GM12874 (cell line): ENCODE measurements around the gene PPP1R9A.

Experiments
- TF ChIP-seq, protein P1 (sequence below): IDR thresholded peaks from 2 replicates; pipeline ENCODE4 v1.5.1; 2011; ENCODE audit warnings: low read depth, mild to moderate bottlenecking, control low read depth, low read length, moderate library complexity; ENCODE audit not compliant: insufficient read depth

PPP1R9A gene

DNA sequence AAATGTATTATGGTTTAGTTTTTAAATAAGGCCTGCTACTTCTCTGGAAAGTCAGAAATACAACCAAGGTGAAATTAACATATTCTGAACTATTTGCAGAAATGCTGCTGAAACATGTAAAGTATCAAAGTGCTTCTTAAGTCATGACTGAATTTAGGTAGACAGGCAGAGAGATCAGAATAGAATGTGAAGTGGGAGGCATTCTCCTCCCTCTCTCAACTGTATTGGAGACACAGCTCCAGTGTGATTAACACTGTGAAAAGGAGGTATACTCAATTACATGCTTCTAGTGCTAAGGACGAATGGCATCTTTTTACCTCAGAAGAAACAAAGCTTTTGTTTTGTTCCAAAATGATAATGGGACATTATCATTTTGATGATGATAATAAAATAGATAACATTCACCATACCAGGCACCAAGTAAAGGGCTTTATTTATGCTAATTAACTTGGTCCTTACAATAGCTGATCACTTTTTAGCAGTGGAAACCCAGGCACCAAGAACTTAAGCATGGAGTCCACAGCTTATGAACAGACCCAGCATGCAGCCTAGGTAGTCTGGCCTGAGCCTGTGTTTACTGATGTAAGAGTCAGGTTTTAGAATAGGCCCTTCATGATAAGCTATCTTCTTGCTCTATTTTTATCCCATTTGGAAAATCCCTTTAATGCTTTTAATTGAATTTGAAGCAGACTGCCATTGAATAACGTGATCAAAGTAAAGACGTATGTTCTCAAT is 26.0 kb downstream of the PPP1R9A start:
- TF ChIP-seq, protein P1, sequence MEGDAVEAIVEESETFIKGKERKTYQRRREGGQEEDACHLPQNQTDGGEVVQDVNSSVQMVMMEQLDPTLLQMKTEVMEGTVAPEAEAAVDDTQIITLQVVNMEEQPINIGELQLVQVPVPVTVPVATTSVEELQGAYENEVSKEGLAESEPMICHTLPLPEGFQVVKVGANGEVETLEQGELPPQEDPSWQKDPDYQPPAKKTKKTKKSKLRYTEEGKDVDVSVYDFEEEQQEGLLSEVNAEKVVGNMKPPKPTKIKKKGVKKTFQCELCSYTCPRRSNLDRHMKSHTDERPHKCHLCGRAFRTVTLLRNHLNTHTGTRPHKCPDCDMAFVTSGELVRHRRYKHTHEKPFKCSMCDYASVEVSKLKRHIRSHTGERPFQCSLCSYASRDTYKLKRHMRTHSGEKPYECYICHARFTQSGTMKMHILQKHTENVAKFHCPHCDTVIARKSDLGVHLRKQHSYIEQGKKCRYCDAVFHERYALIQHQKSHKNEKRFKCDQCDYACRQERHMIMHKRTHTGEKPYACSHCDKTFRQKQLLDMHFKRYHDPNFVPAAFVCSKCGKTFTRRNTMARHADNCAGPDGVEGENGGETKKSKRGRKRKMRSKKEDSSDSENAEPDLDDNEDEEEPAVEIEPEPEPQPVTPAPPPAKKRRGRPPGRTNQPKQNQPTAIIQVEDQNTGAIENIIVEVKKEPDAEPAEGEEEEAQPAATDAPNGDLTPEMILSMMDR: no peak

DNA sequence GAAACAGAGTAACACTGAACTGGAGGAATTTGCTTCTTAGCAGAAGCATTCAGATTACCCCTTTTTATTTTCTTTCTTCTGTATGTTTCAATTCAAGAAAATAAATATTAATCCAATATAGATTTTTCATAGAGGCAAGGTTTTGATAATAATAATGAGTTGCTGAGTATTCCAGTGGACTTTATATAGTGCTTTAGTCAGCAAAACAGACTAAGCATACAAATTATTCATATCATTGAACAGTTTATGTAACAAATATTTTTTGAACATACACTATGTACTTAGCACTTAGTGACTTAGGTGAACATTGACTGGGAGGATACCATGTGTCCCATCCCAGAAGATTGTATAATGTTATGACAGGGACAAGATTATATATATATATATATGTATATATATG is 32.0 kb downstream of the PPP1R9A start:
- TF ChIP-seq, protein P1: no peak

DNA sequence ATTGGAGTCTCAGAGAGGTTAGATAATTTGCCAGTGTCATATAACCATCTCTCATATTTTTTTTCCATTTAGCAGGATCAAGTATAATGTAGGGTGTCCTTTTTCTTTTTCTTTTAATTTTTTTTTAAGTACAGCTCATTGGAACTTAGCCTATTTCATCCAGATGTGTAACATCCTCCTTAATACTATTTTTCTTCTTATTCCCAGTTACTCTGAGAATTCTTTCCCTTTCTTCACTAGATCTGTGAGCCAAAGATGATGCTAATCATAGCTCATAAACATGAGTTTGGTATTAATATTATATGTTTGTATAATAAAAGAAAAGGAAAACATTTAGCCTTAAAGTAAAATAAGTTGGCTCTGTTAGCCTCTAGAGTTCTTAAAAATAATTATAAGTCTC is 32.8 kb downstream of the PPP1R9A start:
- TF ChIP-seq, protein P1: no peak

DNA sequence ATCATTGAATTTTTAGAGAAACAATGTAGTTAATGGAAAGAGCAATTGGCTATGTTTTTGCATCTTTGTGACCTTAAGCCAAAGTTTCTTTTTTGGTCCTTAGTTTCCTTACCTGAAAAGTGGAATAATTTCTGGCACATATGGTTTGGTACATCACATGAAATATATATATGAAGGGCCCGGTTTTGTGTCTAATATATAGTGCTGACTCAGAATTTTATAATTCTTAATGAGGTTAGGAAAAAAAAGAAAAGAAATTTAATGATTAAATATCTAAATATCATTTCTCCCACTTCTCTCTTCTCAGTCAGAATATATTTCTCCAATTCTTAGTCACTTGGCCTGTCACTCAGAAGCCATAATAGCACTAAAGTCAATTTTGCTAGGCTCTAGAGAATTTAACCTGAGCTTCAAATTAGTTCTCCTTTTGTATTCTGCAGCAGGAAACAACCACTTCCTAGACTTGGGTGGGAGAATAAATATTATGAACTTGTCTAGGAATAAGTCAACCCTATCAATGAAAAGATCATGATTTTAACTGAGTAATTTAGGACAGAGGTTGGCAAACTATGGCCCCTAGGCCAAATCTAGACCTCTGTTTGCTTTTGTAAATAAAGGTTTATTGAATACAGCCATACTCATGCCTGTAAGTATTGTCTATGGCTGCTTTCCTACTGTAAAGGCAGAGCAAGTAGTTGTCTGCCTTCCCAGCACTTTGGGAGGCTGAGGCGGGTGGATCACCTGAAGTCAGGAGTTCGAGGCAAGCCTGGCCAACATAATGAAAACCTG is 34.6 kb downstream of the PPP1R9A start:
- TF ChIP-seq, protein P1: no peak

DNA sequence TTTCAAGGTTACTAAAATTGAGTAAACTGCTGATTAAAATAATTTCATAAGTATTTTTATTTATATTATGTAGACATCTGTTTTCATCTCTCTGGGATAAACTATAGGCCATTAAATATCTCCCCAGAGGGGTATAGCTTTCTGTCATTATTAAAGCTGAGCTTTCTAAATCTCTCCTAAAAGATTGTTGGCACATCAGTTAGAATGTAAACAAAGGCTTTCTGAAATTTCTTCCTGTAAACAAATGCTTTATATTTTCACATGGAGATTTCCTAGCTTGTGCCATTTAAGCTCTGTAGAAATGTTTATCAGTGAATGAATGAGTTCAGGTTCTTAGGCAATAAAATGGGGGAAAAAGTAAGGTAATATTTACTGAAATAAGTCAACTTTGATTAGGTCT is 35.7 kb downstream of the PPP1R9A start:
- TF ChIP-seq, protein P1: no peak

DNA sequence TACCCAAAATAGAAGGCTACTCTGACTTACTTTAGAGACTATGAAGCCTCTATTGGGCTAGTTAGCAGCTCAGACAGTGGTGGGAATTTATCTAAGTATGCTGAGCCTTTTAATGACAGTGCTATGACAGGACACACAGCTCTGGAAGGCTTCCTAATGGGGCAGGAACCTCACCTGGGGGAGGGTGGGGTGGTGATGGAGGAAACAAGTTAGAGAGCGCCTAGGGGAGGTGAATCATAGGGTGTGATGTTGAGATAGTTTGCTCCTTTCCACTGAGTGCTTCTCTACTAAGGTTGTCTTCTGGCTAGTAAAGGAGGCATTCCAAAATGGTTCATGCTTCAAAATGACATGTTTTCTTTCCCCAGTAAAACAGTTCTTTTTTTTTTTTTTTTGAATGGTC is 42.1 kb downstream of the PPP1R9A start:
- TF ChIP-seq, protein P1: no peak

DNA sequence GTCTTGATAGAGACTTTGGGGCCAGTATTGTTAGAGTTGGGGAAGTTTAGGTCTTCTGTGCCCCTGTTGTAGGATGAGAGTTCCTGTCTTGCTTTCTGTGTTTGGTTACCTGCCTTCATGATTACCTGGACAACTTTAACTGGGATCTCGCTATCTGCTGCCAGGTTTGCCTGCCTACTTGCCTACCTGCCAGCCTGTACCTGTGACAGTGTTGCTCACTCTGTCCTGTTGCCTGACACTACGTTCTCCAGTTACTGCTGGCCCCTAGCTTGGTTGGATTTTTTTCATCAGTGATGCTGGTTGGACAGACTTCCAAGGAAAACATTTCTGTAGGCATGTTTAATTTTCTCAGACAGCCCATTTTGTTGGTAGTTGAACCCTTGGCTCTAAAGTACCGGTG is 48.4 kb downstream of the PPP1R9A start:
- TF ChIP-seq, protein P1: no peak
